H1 (cell line): Measurements from ENCODE around the gene ADAMTS17.

Experiments used
- ATF3 ChIP-seq: IDR thresholded peaks from 2 replicates; pipeline ENCODE4 v1.6.1; 2011; ENCODE audit warnings: low read depth, mild to moderate bottlenecking, low read length; ENCODE audit not compliant: insufficient read depth
- CTCF ChIP-seq, 3 experiments: IDR thresholded peaks; 1 replicate in 2 of 3; 2 replicates in 1 of 3; pipeline versions ENCODE4 v1.5.1 to v1.6.1; 2011; ENCODE audit warnings: low read length in 3 of 3, mild to moderate bottlenecking in 3 of 3, inconsistent platforms in 2 of 3, low read depth in 1 of 3, moderate library complexity in 1 of 3; ENCODE audit not compliant: insufficient read depth in 1 of 3; ENCODE audit errors: control extremely low read depth in 1 of 3
- JUND ChIP-seq: IDR thresholded peaks from 2 replicates; pipeline ENCODE4 v1.6.1; 2011; ENCODE audit warnings: mild to moderate bottlenecking, improper control_type of control experiment, low read length
- POLR2A ChIP-seq, 2 experiments: IDR thresholded peaks; 1 replicate in 1 of 2; 2 replicates in 1 of 2; pipeline ENCODE4 v1.6.1; 2011; ENCODE audit warnings: low read depth in 2 of 2, low read length in 2 of 2, mild to moderate bottlenecking in 2 of 2; ENCODE audit errors: control extremely low read depth in 1 of 2
- RXRA ChIP-seq: IDR thresholded peaks from 2 replicates; pipeline ENCODE4 v1.6.1; 2011; ENCODE audit warnings: low read depth, mild to moderate bottlenecking, low read length, moderate library complexity; ENCODE audit not compliant: insufficient read depth
- SP1 ChIP-seq: IDR thresholded peaks from 2 replicates; pipeline ENCODE4 v1.6.1; 2011; ENCODE audit warnings: low read depth, low read length
- TCF12 ChIP-seq: IDR thresholded peaks from 2 replicates; pipeline ENCODE4 v1.6.1; 2011; ENCODE audit warnings: low read depth, mild to moderate bottlenecking, low read length
- ZNF274 ChIP-seq: IDR thresholded peaks from 2 replicates; pipeline ENCODE4 v1.7.0; 2012; ENCODE audit warnings: low read length, borderline replicate concordance; ENCODE audit errors: extremely low read depth

DNA sequence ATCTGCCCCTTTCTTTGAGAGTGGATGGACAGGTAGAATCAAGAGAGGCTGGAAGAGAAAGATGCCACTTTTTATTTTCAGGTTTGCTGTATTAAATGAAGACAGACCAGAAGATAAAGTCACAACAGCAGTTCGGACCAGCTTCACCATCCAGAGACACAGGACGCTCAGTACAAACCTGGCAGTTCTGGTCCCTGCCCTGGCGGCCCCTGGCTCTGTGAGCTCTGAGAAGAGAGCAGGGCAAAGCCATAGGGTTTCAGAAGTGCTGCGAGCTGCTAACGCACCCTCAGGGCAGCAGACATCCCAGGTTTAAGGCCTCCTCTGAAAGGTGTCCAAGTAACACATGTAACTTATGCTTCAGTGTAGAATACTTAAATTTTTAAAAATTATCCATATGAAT lies 216.8 kb downstream of the ADAMTS17 start:
- TF ChIP-seq CTCF (IDR thresholded peaks at IDR 0.05; ENCODE audit: control extremely low read depth in 1 of 3, insufficient read depth in 1 of 3, low read depth in 1 of 3, low read length in 3 of 3) (no peak), SP1 (no peak), POLR2A (IDR thresholded peaks at IDR 0.05; ENCODE audit: control extremely low read depth in 1 of 2, low read depth in 2 of 2, low read length in 2 of 2) (no peak), ATF3 (no peak), ZNF274 (no peak), JUND (no peak), RXRA (no peak), TCF12 (no peak)
